HepG2 (cell line): ENCODE measurements around the gene CUL4A. TPM values are rescaled to one million over a fixed set of nuclear protein-coding genes. Genes with fewer than 3 reads are reported as not detected.

Experiments
- ARID3A ChIP-seq: IDR thresholded peaks from 2 replicates; pipeline ENCODE4 v1.6.1; 2012; ENCODE audit warnings: low read depth, low read length, improper control_type of control experiment
- CREB1 ChIP-seq, 2 experiments: fragments of 450-650 bp in 1 of 2; IDR thresholded peaks; 2 replicates each; pipeline ENCODE4 v1.6.1; 2016 to 2017; ENCODE audit warnings: control low read depth in 1 of 2, mild to moderate bottlenecking in 1 of 2, missing compliant biosample characterization in 1 of 2, missing genetic modification characterization in 1 of 2
- FOSL2 ChIP-seq: sonication (generic); formaldehyde crosslinking; IDR thresholded peaks from 2 replicates; pipeline ENCODE4 v1.4.0; 2020; ENCODE audit warnings: missing genetic modification reagents
- FOXA3 ChIP-seq: IDR thresholded peaks from 2 replicates; pipeline ENCODE4 v1.6.1; 2016; ENCODE audit warnings: missing genetic modification reagents, missing compliant biosample characterization
- FOXJ3 ChIP-seq: sonication (generic); formaldehyde crosslinking; IDR thresholded peaks from 2 replicates; pipeline ENCODE4 v1.4.0; 2020; ENCODE audit warnings: missing genetic modification reagents, mild to moderate bottlenecking, borderline replicate concordance
- GZF1 ChIP-seq: sonication (generic); formaldehyde crosslinking; IDR thresholded peaks from 2 replicates; pipeline ENCODE4 v1.5.1; 2020; ENCODE audit warnings: mild to moderate bottlenecking, missing genetic modification reagents
- NFE2L2 ChIP-seq: fragments of 150-350 bp; IDR thresholded peaks from 2 replicates; pipeline ENCODE4 v1.6.1; 2014; ENCODE audit warnings: low read length
- PRPF4 ChIP-seq: fragments of 200-400 bp; formaldehyde crosslinking; IDR thresholded peaks from 2 replicates; pipeline ENCODE4 v1.6.1; 2016; ENCODE audit warnings: low read length, low read depth; ENCODE audit not compliant: poor library complexity, severe bottlenecking
- RXRB ChIP-seq: IDR thresholded peaks from 2 replicates; pipeline ENCODE4 v1.6.1; 2016; ENCODE audit warnings: borderline replicate concordance, missing genetic modification reagents, missing compliant biosample characterization
- ZBTB38 ChIP-seq: sonication (generic); formaldehyde crosslinking; IDR thresholded peaks from 2 replicates; pipeline ENCODE4 v1.5.1; 2020; ENCODE audit warnings: mild to moderate bottlenecking, missing genetic modification reagents
- ZC3H4 ChIP-seq: sonication (generic); formaldehyde crosslinking; IDR thresholded peaks from 2 replicates; pipeline ENCODE4 v1.4.0; 2020; ENCODE audit warnings: missing genetic modification reagents, borderline replicate concordance
- ZFP82 ChIP-seq: sonication (generic); formaldehyde crosslinking; IDR thresholded peaks from 2 replicates; pipeline ENCODE4 v1.5.1; 2020; ENCODE audit warnings: mild to moderate bottlenecking, missing genetic modification reagents, borderline replicate concordance
- ZNF253 ChIP-seq: sonication (generic); formaldehyde crosslinking; IDR thresholded peaks from 2 replicates; pipeline ENCODE4 v1.8.0; 2022; ENCODE audit warnings: mild to moderate bottlenecking, missing genetic modification reagents, borderline replicate concordance
- ZNF687 ChIP-seq: sonication (generic); formaldehyde crosslinking; IDR thresholded peaks from 2 replicates; pipeline ENCODE4 v1.5.1; 2020; ENCODE audit warnings: mild to moderate bottlenecking, missing genetic modification reagents, moderate library complexity
- ZNF883 ChIP-seq: sonication (generic); formaldehyde crosslinking; IDR thresholded peaks from 2 replicates; pipeline ENCODE4 v1.5.1; 2020; ENCODE audit warnings: mild to moderate bottlenecking, missing genetic modification reagents; ENCODE audit errors: not compliant biosample characterization
- polyA plus RNA-seq, 8 experiments: library from polyadenylated mRNA; depleted of rRNA in 3 of 8; stranded (reverse) in 7 of 8; unstranded in 1 of 8; fragments of >200 nt; fragmentation: Illumina TruSeq in 4 of 8; extraction: Trizol in 4 of 8; gene quantifications; 2 replicates each; pipeline versions ENCODE4 v1.2.1 to v1.2.3, GENCODE V29; 2011 to 2016; ENCODE audit warnings: low read depth in 4 of 8, missing spikeins in 1 of 8, mixed read lengths in 1 of 8; ENCODE audit not compliant: insufficient read depth in 1 of 8
- total RNA-seq, 5 experiments: library from RNA; depleted of rRNA; stranded (reverse); fragments of >200 nt; fragmentation: Illumina TruSeq; extraction: Trizol; gene quantifications; 2 replicates each; pipeline ENCODE4 v1.2.3, GENCODE V29; 2016; ENCODE audit warnings: low read depth in 1 of 5

Gene CUL4A
- total and polyA plus RNA-seq, 2 of the 13 experiments (the other 11 are each of a cell fraction or from before 2014, with no cell fraction given) = 51.2 to 75.3 TPM

- TF ChIP-seq ZC3H4 (CRISPR knock-in tag) (no peak), ZNF687 (peak; percentile 23), ZFP82 (no peak), ARID3A (0 out of 2 replicates have a peak, but pooled peaks have one; percentile 43), FOSL2 (CRISPR knock-in tag) (peak; percentile 96), ZNF253 (no peak), ZBTB38 (CRISPR knock-in tag) (peak; percentile 67), FOXA3 (0 out of 2 replicates have a peak, but pooled peaks have one; percentile 5), RXRB (CRISPR knock-in tag) (no peak), PRPF4 (peak; percentile 46), FOXJ3 (CRISPR knock-in tag) (no peak), GZF1 (CRISPR knock-in tag) (no peak), NFE2L2 (no peak), CREB1 (IDR thresholded peaks at IDR 0.05) (peak; percentile 42), CREB1 (CRISPR knock-in tag; IDR thresholded peaks at IDR 0.05) (no peak), ZNF883 (no peak)
Observed at GRCh38 chr13:113187263-113187669, 22.1 kb upstream of the CUL4A start (continued).
